Esophagus muscularis mucosa (tissue), 4 donors: ENCODE data around the gene GRIK1. TPM values are rescaled to one million over a fixed set of nuclear protein-coding genes. Genes with fewer than 3 reads are reported as not detected.

Experiments
- DNase-seq: peaks from one replicate; pipeline ENCODE4 v3.0.0-alpha.2; 2017; ENCODE audit errors: extremely low spot score
- H3K27ac ChIP-seq, 4 donors: fragments of 200-600 bp; sonication (generic); replicated peaks in 1 of 4; 1 replicate in 3 of 4; 2 replicates in 1 of 4; pipeline ENCODE4 v1.5.1; 2016 to 2019; ENCODE audit warnings: mild to moderate bottlenecking in 1 of 4
- H3K27me3 ChIP-seq, 4 donors: fragments of 200-600 bp; sonication (generic); one replicate each; pipeline versions ENCODE4 v1.5.1 to v1.6.0; 2016 to 2019
- H3K36me3 ChIP-seq, 4 donors: fragments of 200-600 bp; sonication (generic); one replicate each; pipeline ENCODE4 v1.5.1; 2016 to 2019
- H3K4me1 ChIP-seq, 4 donors: fragments of 200-600 bp; sonication (generic); one replicate each; pipeline ENCODE4 v1.5.1; 2016 to 2019
- H3K4me3 ChIP-seq, 4 donors: fragments of 200-600 bp; sonication (generic); 1 replicate in 2 of 4; 2 replicates in 2 of 4; pipeline ENCODE4 v1.5.1; 2016 to 2019; ENCODE audit warnings: mild to moderate bottlenecking in 4 of 4, moderate library complexity in 1 of 4
- H3K9me3 ChIP-seq, 4 donors: fragments of 200-600 bp; sonication (generic); 1 replicate in 3 of 4; 2 replicates in 1 of 4; pipeline ENCODE4 v1.5.1; 2016 to 2019
- CTCF ChIP-seq, 3 experiments: fragments of 200-600 bp in 2 of 3; fragments of 450-650 bp in 1 of 3; sonication (generic) in 2 of 3; IDR thresholded peaks; one replicate each; pipeline ENCODE4 v1.5.1; 2017 to 2019; ENCODE audit warnings: antibody characterized with exemption in 3 of 3, mild to moderate bottlenecking in 2 of 3, moderate library complexity in 1 of 3
- EP300 ChIP-seq: sonication (generic); formaldehyde crosslinking; IDR thresholded peaks from one replicate; pipeline ENCODE4 v1.6.1; 2017; ENCODE audit warnings: antibody characterized with exemption
- POLR2A ChIP-seq: fragments of 450-650 bp; IDR thresholded peaks from one replicate; pipeline ENCODE4 v1.6.1; 2017; ENCODE audit warnings: antibody characterized with exemption, moderate library complexity, mild to moderate bottlenecking, low read depth
- POLR2AphosphoS5 ChIP-seq, 2 donors: sonication (generic); formaldehyde crosslinking; IDR thresholded peaks; one replicate each; pipeline ENCODE4 v1.6.1; 2017; ENCODE audit warnings: antibody characterized with exemption in 2 of 2
- WGBS: methylation state at CpG from one replicate; pipeline ENCODE4 v1.1.5; 2018; 5-methylcytosine and 5-hydroxymethylcytosine counted together
- intact Hi-C: fragments of 100-400 bp; cut with DNase I; formaldehyde crosslinking; loops from one replicate; pipeline ENCODE4 v1.15.1; 2023
- total RNA-seq, 4 donors: library from RNA; depleted of rRNA; stranded (reverse); fragments of >200 nt; gene quantifications; one replicate each; pipeline versions ENCODE4 v1.1.0 to v1.2.1, GENCODE V29; 2016

Gene GRIK1
- total RNA-seq, 4 donors from 2014 or later = 0.19 to 0.40 (median 0.33) TPM; not detected in 1

- Histone ChIP-seq H3K36me3 (no peaks in the 10 kb centered on the region), H3K4me1 (no peaks in the 10 kb centered on the region), H3K27me3 (no peaks in the 10 kb centered on the region), H3K27ac (no peak overlapping the region), H3K9me3 (no peaks in the 10 kb centered on the region), H3K4me3 (no peak overlapping the region)
- no peak for DNase-seq
- WGBS = 74% methylated on average over 11 of the region's 11 CpGs
- intact Hi-C loops = no loop called here
- TF ChIP-seq EP300 (no peak), CTCF (IDR thresholded peaks at IDR 0.05) (no peak), POLR2A (no peak), POLR2AphosphoS5 (IDR thresholded peaks at IDR 0.05) (no peak)
These were observed 35.2 kb downstream of the GRIK1 start for GRCh38 chr21:29904359-29905282.

- Histone ChIP-seq H3K27ac (no peak overlapping the region), H3K4me3 (no peak overlapping the region), H3K27me3 (peaks cover 0 to 3% (median 0%) of the 10 kb centered on the region in 4 donors), H3K36me3 (no peaks in the 10 kb centered on the region), H3K9me3 (no peaks in the 10 kb centered on the region), H3K4me1 (no peaks in the 10 kb centered on the region)
- WGBS = 70% methylated on average over 3 of the region's 3 CpGs
- no peak for TF ChIP-seq CTCF (IDR thresholded peaks at IDR 0.05)
- no peak for TF ChIP-seq POLR2AphosphoS5 (IDR thresholded peaks at IDR 0.05)
- TF ChIP-seq EP300 = no peak
- no peak for TF ChIP-seq POLR2A
- intact Hi-C loops = no loop called here
- DNase-seq = no peak
These were observed 42.9 kb downstream of the GRIK1 start for GRCh38 chr21:29896884-29897283.

- no peaks in the 10 kb centered on the region for H3K9me3 ChIP-seq
- H3K4me1 ChIP-seq = no peaks in the 10 kb centered on the region
- H3K4me3 ChIP-seq = no peak overlapping the region
- intact Hi-C loops = no loop called here
- H3K36me3 ChIP-seq = no peaks in the 10 kb centered on the region
- 86% methylated on average over 3 of the region's 3 CpGs for WGBS
- no peak overlapping the region for H3K27ac ChIP-seq
- peaks cover 0 to 3% (median 0%) of the 10 kb centered on the region in 4 donors for H3K27me3 ChIP-seq
- no peak for DNase-seq
- TF ChIP-seq CTCF (IDR thresholded peaks at IDR 0.05) (no peak), EP300 (no peak), POLR2AphosphoS5 (IDR thresholded peaks at IDR 0.05) (no peak), POLR2A (no peak)
These were observed 46.1 kb downstream of the GRIK1 start for GRCh38 chr21:29893687-29894086.

GRCh38 chr21:29892379-29892778 lies 47.4 kb downstream of the GRIK1 start:
- 85% methylated on average over 6 of the region's 6 CpGs for WGBS
- H3K4me1 ChIP-seq = no peaks in the 10 kb centered on the region
- no peak for TF ChIP-seq POLR2A
- TF ChIP-seq CTCF (IDR thresholded peaks at IDR 0.05) = no peak
- no peak for TF ChIP-seq POLR2AphosphoS5 (IDR thresholded peaks at IDR 0.05)
- no peak for TF ChIP-seq EP300
- intact Hi-C loops = no loop called here
- no peaks in the 10 kb centered on the region for H3K9me3 ChIP-seq
- no peak for DNase-seq
- H3K27me3 ChIP-seq = peaks cover 0 to 3% (median 0%) of the 10 kb centered on the region in 4 donors
- no peaks in the 10 kb centered on the region for H3K36me3 ChIP-seq
- no peak overlapping the region for H3K27ac ChIP-seq
- H3K4me3 ChIP-seq = no peak overlapping the region
